B cell (primary cell): ENCODE measurements around the gene SPACA6. TPM values are rescaled to one million over a fixed set of nuclear protein-coding genes. Genes with fewer than 3 reads are reported as not detected.

Experiments
- ATAC-seq: fragments of 200-7000 bp; cut with Tn5 transposase; one replicate; pipeline ENCODE4 v1.10.0; 2021; ENCODE audit warnings: low read depth, mild to moderate bottlenecking, moderate number of reproducible peaks, moderate library complexity
- CTCF ChIA-PET: fragments of 350-600 bp; sonication (Branson Sonifier 250); formaldehyde crosslinking; loops from one replicate; lab custom pipeline; 2021; ENCODE audit warnings: antibody characterized with exemption, inconsistent platforms; lab: Charles Lee
- POLR2A ChIA-PET: fragments of 350-600 bp; sonication (Branson Sonifier 250); formaldehyde crosslinking; loops from one replicate; lab custom pipeline; 2021; ENCODE audit warnings: antibody characterized with exemption; lab: Charles Lee
- DNase-seq: peaks from one replicate; pipeline ENCODE4 v3.0.0; 2013
- H2AFZ ChIP-seq: 2 replicates; pipeline ENCODE4 v1.6.1; 2012; ENCODE audit warnings: mild to moderate bottlenecking, low read depth, low read length; ENCODE audit not compliant: insufficient read depth, poor library complexity, severe bottlenecking
- H3K27ac ChIP-seq, 2 donors: 1 replicate in 1 of 2; 2 replicates in 1 of 2; pipeline ENCODE4 v1.5.1; 2012 to 2013; ENCODE audit warnings: low read length in 2 of 2, mild to moderate bottlenecking in 2 of 2, moderate library complexity in 1 of 2
- H3K27me3 ChIP-seq, 4 experiments: fragments of 200-600 bp in 1 of 4; sonication (generic) in 1 of 4; replicated peaks in 1 of 4; 1 replicate in 2 of 4; 2 replicates in 2 of 4; pipeline versions ENCODE4 v1.6.1 to v1.7.0; 2013 to 2016; ENCODE audit warnings: low read length in 3 of 4, mild to moderate bottlenecking in 2 of 4, mixed read lengths in 1 of 4, moderate library complexity in 1 of 4; ENCODE audit not compliant: insufficient read depth in 4 of 4, control insufficient read depth in 3 of 4; ENCODE audit errors: control extremely low read depth in 1 of 4
- H3K36me3 ChIP-seq, 2 experiments: replicated peaks in 1 of 2; 1 replicate in 1 of 2; 2 replicates in 1 of 2; pipeline versions ENCODE4 v1.6.1 to v1.7.1; 2013; ENCODE audit warnings: low read length in 1 of 2; ENCODE audit not compliant: insufficient read depth in 2 of 2, control insufficient read depth in 1 of 2; ENCODE audit errors: control extremely low read depth in 1 of 2, extremely low read depth in 1 of 2
- H3K4me1 ChIP-seq, 2 donors: fragments of 200-600 bp in 1 of 2; sonication (generic) in 1 of 2; 1 replicate in 1 of 2; 2 replicates in 1 of 2; pipeline versions ENCODE4 v1.5.1 to v1.6.1; 2013 to 2017; ENCODE audit warnings: low read length in 2 of 2; ENCODE audit not compliant: control insufficient read depth in 2 of 2, insufficient read depth in 2 of 2
- H3K4me2 ChIP-seq: replicated peaks from 2 replicates; pipeline ENCODE3; 2012; ENCODE audit warnings: mild to moderate bottlenecking, low read depth, low read length; ENCODE audit not compliant: poor library complexity, severe bottlenecking
- H3K4me3 ChIP-seq, 5 experiments: fragments of 200-600 bp in 1 of 5; sonication (generic) in 1 of 5; 1 replicate in 3 of 5; 2 replicates in 2 of 5; pipeline versions ENCODE4 v1.5.1 to v1.7.0; 2011 to 2016; ENCODE audit warnings: low read length in 4 of 5, mild to moderate bottlenecking in 4 of 5, low read depth in 2 of 5, control low read depth in 1 of 5, moderate library complexity in 1 of 5; ENCODE audit not compliant: insufficient read depth in 1 of 5; ENCODE audit errors: control extremely low read depth in 1 of 5, extremely low read depth in 1 of 5
- H3K79me2 ChIP-seq: fragments of 200-600 bp; sonication (generic); one replicate; pipeline ENCODE4 v1.6.0; 2016; ENCODE audit warnings: low read length; ENCODE audit not compliant: control insufficient read depth, insufficient read depth
- H3K9ac ChIP-seq: fragments of 200-600 bp; sonication (generic); 2 replicates; pipeline ENCODE4 v1.6.1; 2017; ENCODE audit warnings: mild to moderate bottlenecking, low read length, moderate library complexity
- H3K9me3 ChIP-seq, 3 donors: one replicate each; pipeline versions ENCODE4 v1.6.1 to v1.7.1; 2013; ENCODE audit warnings: low read length in 2 of 3; ENCODE audit not compliant: control insufficient read depth in 2 of 3, insufficient read depth in 1 of 3; ENCODE audit errors: control extremely low read depth in 1 of 3
- H4K20me1 ChIP-seq: 2 replicates; pipeline ENCODE4 v1.6.0; 2012; ENCODE audit warnings: mild to moderate bottlenecking, low read length; ENCODE audit not compliant: insufficient read depth, control insufficient read depth, poor library complexity, severe bottlenecking
- H3K27ac Mint-ChIP-seq: one replicate; pipeline ENCODE4 v1.8.0; 2021; ENCODE audit warnings: mixed read lengths
- H3K27me3 Mint-ChIP-seq: one replicate; pipeline ENCODE4 v1.8.0; 2021; ENCODE audit warnings: mixed read lengths
- H3K4me1 Mint-ChIP-seq: one replicate; pipeline ENCODE4 v1.8.0; 2021; ENCODE audit warnings: mixed read lengths
- H3K4me3 Mint-ChIP-seq: one replicate; pipeline ENCODE4 v1.8.0; 2021; ENCODE audit warnings: mixed read lengths
- H3K9me3 Mint-ChIP-seq: one replicate; pipeline ENCODE4 v1.8.0; 2022; ENCODE audit warnings: mixed read lengths; ENCODE audit not compliant: insufficient read depth
- EZH2 ChIP-seq: IDR thresholded peaks from 2 replicates; pipeline ENCODE4 v1.6.1; 2012; ENCODE audit warnings: borderline replicate concordance, low read depth, mild to moderate bottlenecking, moderate library complexity, low read length; ENCODE audit not compliant: insufficient read depth, poor library complexity, severe bottlenecking
- WGBS: methylation state at CpG from one replicate; pipeline ENCODE4 v1.1.5; 2013; ENCODE audit warnings: missing lambda C conversion rate; ENCODE audit not compliant: insufficient coverage; 5-methylcytosine and 5-hydroxymethylcytosine counted together
- intact Hi-C: fragments of 100-400 bp; cut with micrococcal nuclease; formaldehyde crosslinking; loops from one replicate; pipeline ENCODE4 v1.10.0; 2022
- polyA plus RNA-seq: library from polyadenylated mRNA; depleted of rRNA; stranded (reverse); fragments of >200 nt; gene quantifications from 2 replicates; pipeline ENCODE4 v1.2.3, GENCODE V29; 2012
- total RNA-seq, 2 donors: library from RNA; stranded (reverse); fragments of 120-200 nt in 1 of 2; gene quantifications; 1 replicate in 1 of 2; 2 replicates in 1 of 2; pipeline versions ENCODE4 v1.2.3 to v1.2.4, GENCODE V29; 2013 to 2022
- TF ChIP-seq, protein P1 (sequence below): fragments of 200-600 bp; IDR thresholded peaks from one replicate; pipeline ENCODE4 v1.8.0; 2022; ENCODE audit warnings: antibody characterized with exemption, mild to moderate bottlenecking

Gene SPACA6
- total and polyA plus RNA-seq, 2 donors (not counting 1 experiment from before 2014, with no cell fraction given): 3.3 to 4.0 TPM

DNA sequence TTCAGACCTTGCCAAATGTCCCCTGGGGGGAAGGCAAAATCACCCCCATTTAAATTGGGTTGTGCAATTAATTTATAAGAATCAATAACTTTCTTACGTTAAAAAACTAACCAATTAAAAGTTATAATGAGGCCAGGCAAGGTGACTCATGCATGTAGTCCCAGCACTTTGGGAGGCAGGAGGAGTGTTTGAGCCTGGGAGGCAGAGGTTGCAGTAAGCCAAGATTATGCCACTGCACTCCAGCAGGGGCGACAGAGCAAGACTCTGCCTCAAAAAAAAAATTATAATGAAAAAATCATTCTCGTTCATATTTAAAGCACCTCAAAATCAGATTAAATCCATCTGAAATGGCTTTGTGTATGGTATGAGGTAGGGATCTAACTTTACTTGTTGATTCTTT, 28.1 kb upstream of the SPACA6 start:
- Mint-ChIP-seq H3K9me3 (no peaks in the 10 kb centered on the region), H3K4me1 (no peaks in the 10 kb centered on the region), H3K27ac (no peak overlapping the region), H3K4me3 (no peak overlapping the region), H3K27me3 (peaks cover 60% of the 10 kb centered on the region)
- no peak overlapping the region for H3K9ac ChIP-seq
- H4K20me1 ChIP-seq: no peaks in the 10 kb centered on the region
- H3K4me1 ChIP-seq: no peaks in the 10 kb centered on the region
- intact Hi-C loops: loop anchor here (5.0 kb wide), 1 partner anchor 643 kb away; no protein-coding TSS in a partner anchor
- TF ChIP-seq EZH2: no peak
- TF ChIP-seq, protein P1, sequence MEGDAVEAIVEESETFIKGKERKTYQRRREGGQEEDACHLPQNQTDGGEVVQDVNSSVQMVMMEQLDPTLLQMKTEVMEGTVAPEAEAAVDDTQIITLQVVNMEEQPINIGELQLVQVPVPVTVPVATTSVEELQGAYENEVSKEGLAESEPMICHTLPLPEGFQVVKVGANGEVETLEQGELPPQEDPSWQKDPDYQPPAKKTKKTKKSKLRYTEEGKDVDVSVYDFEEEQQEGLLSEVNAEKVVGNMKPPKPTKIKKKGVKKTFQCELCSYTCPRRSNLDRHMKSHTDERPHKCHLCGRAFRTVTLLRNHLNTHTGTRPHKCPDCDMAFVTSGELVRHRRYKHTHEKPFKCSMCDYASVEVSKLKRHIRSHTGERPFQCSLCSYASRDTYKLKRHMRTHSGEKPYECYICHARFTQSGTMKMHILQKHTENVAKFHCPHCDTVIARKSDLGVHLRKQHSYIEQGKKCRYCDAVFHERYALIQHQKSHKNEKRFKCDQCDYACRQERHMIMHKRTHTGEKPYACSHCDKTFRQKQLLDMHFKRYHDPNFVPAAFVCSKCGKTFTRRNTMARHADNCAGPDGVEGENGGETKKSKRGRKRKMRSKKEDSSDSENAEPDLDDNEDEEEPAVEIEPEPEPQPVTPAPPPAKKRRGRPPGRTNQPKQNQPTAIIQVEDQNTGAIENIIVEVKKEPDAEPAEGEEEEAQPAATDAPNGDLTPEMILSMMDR: no peak
- H3K4me2 ChIP-seq: no peak overlapping the region
- H3K4me3 ChIP-seq: no peak overlapping the region
- no CpG with 5 or more reads among the region's 3 CpGs for WGBS
- no peak for ATAC-seq
- no peaks in the 10 kb centered on the region for H3K79me2 ChIP-seq
- H3K27ac ChIP-seq: no peak overlapping the region
- H2AFZ ChIP-seq: no peak overlapping the region
- DNase-seq: no peak
- H3K9me3 ChIP-seq: peaks cover 0 to 12% (median 1%) of the 10 kb centered on the region in 3 donors
- ChIA-PET CTCF (interaction anchor here (0.6 to 13.4 kb wide), 3 partner anchors 161 to 329 kb away, joined by 3 to 681 read pairs (median 5); partner anchors contain the start of gene CEACAM18), POLR2A (no interaction called here)
- H3K27me3 ChIP-seq: peaks cover 0 to 35% (median 27%) of the 10 kb centered on the region in 4 experiments
- no peaks in the 10 kb centered on the region for H3K36me3 ChIP-seq

DNA sequence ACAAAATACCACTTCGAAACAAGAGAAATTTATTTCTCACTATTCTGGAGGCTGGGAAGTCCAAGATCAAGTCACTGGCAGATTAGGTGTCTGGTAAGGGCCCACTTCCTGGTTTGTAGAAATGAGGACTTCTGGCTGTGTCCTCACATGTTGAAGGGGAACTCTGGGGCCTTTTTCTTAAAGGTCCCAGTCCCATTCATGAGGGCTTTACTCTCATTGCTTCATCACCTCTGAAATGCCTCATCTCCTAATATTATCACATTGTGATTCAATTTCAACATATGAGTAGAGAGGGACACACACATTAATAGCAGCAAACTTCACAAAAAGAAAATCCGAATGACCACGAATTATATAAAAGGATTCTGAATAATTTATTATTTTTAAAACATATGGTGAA, 24.9 kb upstream of the SPACA6 start:
- Histone ChIP-seq H3K79me2 (no peaks in the 10 kb centered on the region), H3K36me3 (no peaks in the 10 kb centered on the region), H4K20me1 (no peaks in the 10 kb centered on the region), H3K4me1 (no peaks in the 10 kb centered on the region), H3K27ac (no peak overlapping the region), H3K9me3 (peaks cover 0 to 12% (median 1%) of the 10 kb centered on the region in 3 donors), H3K9ac (no peak overlapping the region), H3K27me3 (peaks cover 0 to 28% (median 22%) of the 10 kb centered on the region in 4 experiments), H3K4me3 (no peak overlapping the region), H3K4me2 (no peak overlapping the region), H2AFZ (no peak overlapping the region)
- POLR2A ChIA-PET: no interaction called here
- TF ChIP-seq, protein P1: no peak
- TF ChIP-seq EZH2: no peak
- no CpG with 5 or more reads among the region's 3 CpGs for WGBS
- H3K27me3 Mint-ChIP-seq: peaks cover 57% of the 10 kb centered on the region
- DNase-seq (no peak), ATAC-seq (no peak)
- H3K27ac Mint-ChIP-seq: no peak overlapping the region
- CTCF ChIA-PET: interaction anchor here (0.6 to 2.7 kb wide), 3 partner anchors 7 to 195 kb away, joined by 4 to 23 read pairs (median 10); no protein-coding TSS in a partner anchor
- intact Hi-C loops: no loop called here
- H3K9me3 Mint-ChIP-seq: no peaks in the 10 kb centered on the region
- H3K4me3 Mint-ChIP-seq: no peak overlapping the region
- no peaks in the 10 kb centered on the region for H3K4me1 Mint-ChIP-seq
